Chondrocyte (in vitro differentiated cells): ENCODE data around the gene SLC8A2. TPM values are rescaled to one million over a fixed set of nuclear protein-coding genes. Genes with fewer than 3 reads are reported as not detected.

Experiments
- DNase-seq: peaks from one replicate; pipeline ENCODE4 v3.0.0; 2021; ENCODE audit warnings: mixed read lengths, low spot score
- H3K27ac Mint-ChIP-seq: one replicate; pipeline ENCODE4 v1.8.0; 2021; ENCODE audit warnings: mild to moderate bottlenecking, moderate library complexity, mixed read lengths; ENCODE audit not compliant: unreplicated experiment
- H3K27me3 Mint-ChIP-seq: 2 replicates; pipeline ENCODE4 v1.8.0; 2021; ENCODE audit warnings: low read depth, mixed read lengths
- H3K36me3 Mint-ChIP-seq: 2 replicates; pipeline ENCODE4 v1.8.0; 2021; ENCODE audit warnings: low read depth, mixed read lengths
- H3K4me1 Mint-ChIP-seq: 2 replicates; pipeline ENCODE4 v1.8.0; 2021; ENCODE audit warnings: low read depth, mild to moderate bottlenecking, mixed read lengths
- H3K4me3 Mint-ChIP-seq: one replicate; pipeline ENCODE4 v1.8.0; 2021; ENCODE audit warnings: mild to moderate bottlenecking, moderate library complexity, mixed read lengths; ENCODE audit not compliant: unreplicated experiment
- H3K9me3 Mint-ChIP-seq: 2 replicates; pipeline ENCODE4 v1.8.0; 2021; ENCODE audit warnings: low read depth, mixed read lengths
- CTCF ChIP-seq: fragments of 200-600 bp; sonication (generic); IDR thresholded peaks from 2 replicates; pipeline ENCODE4 v1.5.0; 2021; ENCODE audit warnings: antibody characterized with exemption, mild to moderate bottlenecking, moderate library complexity
- total RNA-seq: library from RNA; stranded (reverse); gene quantifications from 3 replicates; pipeline ENCODE4 v1.2.1, GENCODE V29; 2021

SLC8A2 gene
- total RNA-seq, 1 donor from 2014 or later, result 0.42 TPM

GRCh38 chr19:47445527-47445926 lies 26.2 kb downstream of the SLC8A2 start:
- Mint-ChIP-seq H3K27me3 (peaks cover 74% of the 10 kb centered on the region), H3K36me3 (peaks cover 6% of the 10 kb centered on the region)

GRCh38 chr19:47444388-47444821 lies 27.3 kb downstream of the SLC8A2 start:
- TF ChIP-seq CTCF, result no peak
- no peak for DNase-seq
- Mint-ChIP-seq H3K36me3 (peaks cover 6% of the 10 kb centered on the region), H3K4me3 (no peak overlapping the region), H3K4me1 (peaks cover 16% of the 10 kb centered on the region), H3K27me3 (peaks cover 70% of the 10 kb centered on the region), H3K27ac (no peak overlapping the region), H3K9me3 (no peaks in the 10 kb centered on the region)

More at GRCh38 chr19:47445527-47445926, 26.2 kb downstream of the SLC8A2 start:
- H3K4me3 Mint-ChIP-seq, result no peak overlapping the region
- H3K4me1 Mint-ChIP-seq, result peaks cover 16% of the 10 kb centered on the region
- no peak for TF ChIP-seq CTCF
- DNase-seq, result no peak
- H3K27ac Mint-ChIP-seq, result no peak overlapping the region
- no peaks in the 10 kb centered on the region for H3K9me3 Mint-ChIP-seq

GRCh38 chr19:47443331-47443730 lies 28.4 kb downstream of the SLC8A2 start:
- Mint-ChIP-seq H3K9me3 (no peaks in the 10 kb centered on the region), H3K4me3 (no peak overlapping the region), H3K36me3 (peaks cover 6% of the 10 kb centered on the region), H3K27ac (no peak overlapping the region), H3K4me1 (peaks cover 16% of the 10 kb centered on the region), H3K27me3 (peaks cover 65% of the 10 kb centered on the region)
- TF ChIP-seq CTCF, result no peak
- no peak for DNase-seq

- no peak for DNase-seq
- H3K9me3 Mint-ChIP-seq, result no peaks in the 10 kb centered on the region
- no peak for TF ChIP-seq CTCF
- no peak overlapping the region for H3K4me3 Mint-ChIP-seq
- H3K4me1 Mint-ChIP-seq, result peaks cover 3% of the 10 kb centered on the region
- H3K27ac Mint-ChIP-seq, result no peak overlapping the region
- peaks cover 2% of the 10 kb centered on the region for H3K36me3 Mint-ChIP-seq
- peaks cover 34% of the 10 kb centered on the region for H3K27me3 Mint-ChIP-seq
These were observed 32.9 kb downstream of the SLC8A2 start for GRCh38 chr19:47438793-47439220.

- TF ChIP-seq CTCF, result no peak
- Mint-ChIP-seq H3K27ac (no peak overlapping the region), H3K9me3 (no peaks in the 10 kb centered on the region), H3K36me3 (no peaks in the 10 kb centered on the region), H3K27me3 (peaks cover 22% of the 10 kb centered on the region), H3K4me3 (no peak overlapping the region), H3K4me1 (peaks cover 3% of the 10 kb centered on the region)
- DNase-seq, result no peak
These were observed 34.2 kb downstream of the SLC8A2 start for GRCh38 chr19:47437500-47437899.
